GM19455 (cell line): Measurements from ENCODE around the gene DPT.
"Not testable (repeated sequence)": the region's sequence is repeated elsewhere in the genome, so short reads cannot be mapped to it uniquely, and the experiment has no call there.

ENCODE experiments used
- ATAC-seq: cut with Tn5 transposase; IDR thresholded peaks from one replicate; pipeline ENCODE4 v1.9.1; 2021; ENCODE audit not compliant: unreplicated experiment

The DPT gene

GRCh38 chr1:168728473-168729404 lies at the start of gene DPT:
Gene DPT (minus strand): TSS chr1:168729206. CDS start chr1:168729174, 32 bp downstream.
- ATAC-seq: no peak

- no peak for ATAC-seq
Observed at GRCh38 chr1:168775366-168775765, 46.4 kb upstream of the DPT start.

- no peak for ATAC-seq
Observed at GRCh38 chr1:168774241-168774640, 45.2 kb upstream of the DPT start.

DNA sequence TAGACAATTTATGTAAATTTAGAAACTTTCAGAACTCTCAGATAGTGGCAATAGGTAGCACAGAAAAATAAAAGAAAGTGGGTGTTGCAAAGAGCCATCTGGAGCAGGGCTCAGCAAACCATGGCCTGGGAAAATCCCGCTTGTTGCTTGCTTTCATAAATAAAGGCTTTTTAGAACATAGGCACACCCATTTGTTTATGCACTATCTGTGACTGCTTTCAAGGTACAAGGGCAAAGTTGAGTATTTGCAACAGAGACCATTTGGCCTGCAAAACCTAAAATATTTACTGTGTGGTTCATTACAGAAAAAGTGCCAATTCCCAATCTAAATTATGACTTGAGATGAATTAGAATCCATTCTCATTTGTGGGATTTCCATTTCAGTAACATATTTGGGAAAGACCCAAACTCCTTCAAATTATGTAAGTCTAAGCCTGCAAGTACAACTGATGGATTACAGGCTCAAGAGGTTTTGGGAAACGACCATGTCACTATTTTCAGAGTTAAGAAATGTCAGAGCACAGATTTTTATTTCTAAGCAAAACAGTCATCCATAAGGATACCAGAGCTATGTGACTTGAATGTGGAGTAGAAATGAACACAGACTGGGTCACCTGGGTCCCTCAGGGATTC lies 43.5 kb upstream of the DPT start:
- no peak for ATAC-seq

GRCh38 chr1:168771104-168771630 lies 42.2 kb upstream of the DPT start:
- no peak for ATAC-seq

- ATAC-seq: not testable (repeated sequence)
Observed at GRCh38 chr1:168769893-168770292, 40.9 kb upstream of the DPT start.

DNA sequence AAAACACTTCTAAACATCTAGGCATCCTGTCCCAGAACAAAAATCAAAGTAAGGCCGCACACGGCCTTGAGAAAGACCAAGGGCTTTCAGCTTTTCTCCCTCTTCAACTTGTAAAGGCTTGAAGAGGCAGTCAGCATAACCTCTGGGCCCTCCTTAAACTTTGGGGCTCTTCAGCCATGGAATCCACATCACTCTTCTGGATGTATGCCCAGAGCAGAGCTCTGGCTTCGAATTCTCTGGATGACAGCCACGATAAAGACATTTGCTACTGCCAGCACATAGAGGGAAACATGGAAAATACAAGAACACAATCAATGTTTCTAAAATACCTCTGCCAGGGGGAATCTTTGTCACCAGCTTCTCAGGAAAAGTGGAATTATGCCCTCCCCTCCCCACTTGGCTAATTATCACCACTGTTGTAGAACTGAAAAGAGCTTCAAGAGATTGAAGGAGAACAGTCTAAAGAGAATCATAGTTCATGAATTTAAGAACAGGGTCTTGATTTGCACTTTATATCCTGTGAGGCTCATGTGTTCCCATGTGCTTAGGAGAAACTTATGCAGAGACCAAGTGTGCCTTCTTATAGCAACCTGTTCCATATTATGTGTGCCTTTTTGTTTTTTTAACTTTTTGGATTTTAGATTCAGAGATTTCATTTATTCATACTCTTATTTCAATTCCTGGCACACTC lies 39.0 kb upstream of the DPT start:
- no peak for ATAC-seq

DNA sequence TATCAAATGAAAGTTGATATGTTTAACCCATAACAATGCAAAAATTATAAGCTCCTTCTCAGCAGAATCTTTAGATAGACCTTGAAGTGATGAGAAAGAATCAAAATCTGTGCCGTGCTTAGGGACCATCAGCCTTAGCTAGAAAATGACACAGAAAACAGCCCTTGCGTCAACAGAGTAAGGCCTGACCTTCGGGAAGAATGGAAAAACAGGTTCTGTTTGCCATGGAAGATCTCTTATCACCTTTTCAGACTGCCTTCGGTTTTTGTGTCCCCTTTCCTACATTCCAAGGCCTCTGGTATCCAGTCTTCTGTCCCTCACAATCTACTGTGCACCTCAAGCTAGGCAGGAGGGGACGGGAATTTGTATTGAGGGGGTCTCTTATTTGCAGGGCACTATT lies 37.6 kb upstream of the DPT start:
- no peak for ATAC-seq

GRCh38 chr1:168763031-168763430 lies 34.0 kb upstream of the DPT start:
- no peak for ATAC-seq

GRCh38 chr1:168762473-168762872 lies 33.5 kb upstream of the DPT start:
- no peak for ATAC-seq

DNA sequence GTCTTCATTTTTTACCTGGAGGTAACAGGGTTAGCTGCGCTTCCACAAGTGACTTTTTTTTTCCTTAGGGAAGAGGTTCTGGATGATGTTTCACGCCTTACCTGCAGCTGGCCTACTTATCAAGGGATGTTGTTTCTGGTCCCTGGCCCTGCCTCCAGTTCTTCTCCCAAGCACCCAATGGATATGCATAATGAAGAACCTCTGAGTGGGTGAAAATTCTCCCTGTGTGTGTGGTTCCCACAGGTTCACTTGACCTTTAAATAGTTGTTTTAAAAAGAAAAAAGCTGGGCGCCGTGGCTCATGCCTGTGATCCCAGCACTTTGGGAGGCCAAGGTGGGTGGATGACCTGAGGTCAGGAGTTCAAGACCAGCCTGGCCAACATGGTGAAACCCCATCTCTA lies 31.8 kb upstream of the DPT start:
- ATAC-seq: no peak

- no peak for ATAC-seq
Observed at GRCh38 chr1:168760241-168760640, 31.2 kb upstream of the DPT start.

- no peak for ATAC-seq
Observed at GRCh38 chr1:168759077-168759476, 30.1 kb upstream of the DPT start.

- ATAC-seq: no peak
Observed at GRCh38 chr1:168758503-168758902, 29.5 kb upstream of the DPT start.

DNA sequence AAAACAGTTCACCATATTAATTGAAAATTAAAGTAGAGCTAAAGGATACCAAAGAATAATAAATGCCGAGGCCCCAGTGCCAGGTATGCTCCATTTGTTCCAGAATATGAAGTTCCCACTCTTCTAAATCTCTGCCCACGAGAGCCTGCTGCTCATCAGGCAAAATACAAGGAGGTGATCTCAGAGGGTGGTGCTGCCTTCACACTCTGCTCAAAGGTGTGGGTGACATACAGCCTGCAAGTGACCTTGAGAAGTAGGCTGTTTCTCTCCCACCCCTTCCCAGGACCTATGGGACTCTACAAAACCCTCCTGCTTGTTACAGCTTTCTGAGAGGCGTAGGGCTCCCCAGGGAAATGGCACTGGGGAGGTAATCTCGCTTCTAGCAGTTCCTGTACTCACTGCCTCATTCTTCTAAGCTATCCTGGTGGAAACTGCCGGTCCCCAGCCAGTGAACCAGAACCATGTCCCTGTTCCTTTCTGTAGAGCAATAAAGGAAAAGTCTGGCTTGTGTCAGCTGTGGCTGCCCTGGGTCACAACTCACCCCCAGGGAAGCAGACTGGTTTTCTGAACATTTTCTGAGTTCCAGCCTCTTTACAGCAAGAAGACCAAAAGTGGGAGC lies 26.9 kb upstream of the DPT start:
- no peak for ATAC-seq

DNA sequence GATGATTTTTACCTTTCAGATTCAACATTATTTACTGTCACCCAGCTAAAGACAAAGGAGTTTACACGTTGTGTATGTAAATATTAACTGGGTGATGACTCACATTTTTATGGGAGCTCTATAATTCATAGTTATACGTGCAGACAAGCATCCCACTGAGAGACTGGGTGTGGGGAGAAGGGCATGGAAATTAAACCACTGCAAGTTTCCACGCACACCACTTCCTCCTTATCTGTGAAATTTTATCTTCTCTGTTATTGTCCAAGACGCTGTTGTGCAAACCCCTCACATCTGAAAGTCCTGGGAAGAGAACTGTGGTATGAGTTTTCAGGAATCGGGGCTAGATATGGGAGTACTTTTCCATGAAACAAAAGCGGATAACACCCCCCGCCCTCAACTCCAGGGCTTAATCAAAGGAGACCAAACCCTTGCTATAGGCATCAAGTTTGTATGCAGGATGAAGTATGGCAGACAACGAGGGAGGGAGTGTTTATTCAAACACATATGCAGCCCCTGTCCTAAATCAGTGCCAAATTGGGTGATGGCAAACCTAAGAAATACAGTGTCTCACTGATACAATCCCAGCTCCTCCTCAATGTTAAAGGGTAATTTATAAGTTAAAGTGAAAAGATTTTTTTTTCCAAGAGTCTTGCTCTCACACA lies 23.3 kb upstream of the DPT start:
- no peak for ATAC-seq

DNA sequence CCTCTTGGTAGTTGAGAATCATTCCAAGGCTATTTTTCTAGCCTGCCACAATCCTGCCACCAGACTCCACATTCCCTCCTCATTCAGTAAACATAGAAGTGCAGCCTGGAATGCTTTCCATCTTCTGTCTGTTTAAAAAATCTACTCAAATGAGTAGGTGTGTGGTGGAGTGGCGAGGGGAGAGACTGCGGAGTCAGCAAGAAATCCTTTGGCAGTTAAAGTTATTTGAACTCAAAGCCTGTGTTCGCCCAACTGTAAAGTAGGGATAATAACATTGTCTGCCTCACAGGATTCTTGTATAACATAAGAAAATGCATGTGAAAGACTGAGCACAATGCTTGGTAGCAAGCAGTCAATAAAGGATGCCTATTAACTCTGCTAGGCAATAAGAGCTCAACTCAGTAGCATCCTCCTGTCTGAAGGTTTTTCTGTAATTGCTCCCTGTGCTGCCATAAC lies 22.2 kb upstream of the DPT start:
- no peak for ATAC-seq

GRCh38 chr1:168742994-168743650 lies 14.1 kb upstream of the DPT start:
- ATAC-seq: no peak

DNA sequence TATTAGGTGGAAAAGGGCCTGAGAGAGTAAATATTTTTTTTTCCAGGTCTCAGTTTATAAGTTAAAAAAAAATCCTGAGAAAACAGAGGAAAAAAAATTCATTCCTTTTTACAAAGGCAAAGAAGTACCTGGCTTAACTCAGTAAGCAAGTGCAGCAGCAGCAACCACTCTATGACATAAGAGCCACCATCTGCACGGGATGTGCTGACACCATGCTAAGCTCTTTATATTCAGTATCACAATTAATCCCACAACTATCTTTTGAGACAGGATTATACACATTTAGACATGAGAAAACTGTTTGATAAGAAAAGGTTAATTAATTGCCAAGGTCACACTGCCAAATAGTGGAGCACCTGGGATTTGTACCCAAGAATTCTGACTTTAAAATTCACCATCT lies 13.4 kb upstream of the DPT start:
- ATAC-seq: no peak

DNA sequence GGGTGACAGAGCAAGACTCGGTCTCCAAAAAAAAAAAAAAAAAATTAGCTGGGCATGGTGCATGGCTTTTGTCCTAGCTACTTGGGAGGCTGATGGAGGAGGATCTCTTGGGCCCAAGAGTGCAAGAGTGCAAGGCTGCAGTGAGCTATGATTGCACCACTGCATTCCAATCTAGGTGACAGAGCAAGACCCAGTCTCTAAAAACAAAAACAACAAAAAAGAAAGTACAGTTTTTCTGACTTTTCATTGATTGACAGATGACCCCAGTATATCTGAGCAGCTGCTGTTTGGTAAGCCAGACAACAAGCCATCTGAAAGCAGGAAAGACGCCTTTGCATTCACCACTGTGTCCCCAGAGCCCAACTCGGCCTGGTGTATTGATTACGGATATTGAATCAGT lies 10.9 kb upstream of the DPT start:
- no peak for ATAC-seq
